Measurements from ENCODE around the gene PCGF5. TPM values are rescaled to one million over a fixed set of nuclear protein-coding genes. Genes with fewer than 3 reads are reported as not detected.

The PCGF5 gene
- total and polyA plus RNA-seq, 8 donors: 10.7 to 78.2 (median 33.8) TPM

DNA sequence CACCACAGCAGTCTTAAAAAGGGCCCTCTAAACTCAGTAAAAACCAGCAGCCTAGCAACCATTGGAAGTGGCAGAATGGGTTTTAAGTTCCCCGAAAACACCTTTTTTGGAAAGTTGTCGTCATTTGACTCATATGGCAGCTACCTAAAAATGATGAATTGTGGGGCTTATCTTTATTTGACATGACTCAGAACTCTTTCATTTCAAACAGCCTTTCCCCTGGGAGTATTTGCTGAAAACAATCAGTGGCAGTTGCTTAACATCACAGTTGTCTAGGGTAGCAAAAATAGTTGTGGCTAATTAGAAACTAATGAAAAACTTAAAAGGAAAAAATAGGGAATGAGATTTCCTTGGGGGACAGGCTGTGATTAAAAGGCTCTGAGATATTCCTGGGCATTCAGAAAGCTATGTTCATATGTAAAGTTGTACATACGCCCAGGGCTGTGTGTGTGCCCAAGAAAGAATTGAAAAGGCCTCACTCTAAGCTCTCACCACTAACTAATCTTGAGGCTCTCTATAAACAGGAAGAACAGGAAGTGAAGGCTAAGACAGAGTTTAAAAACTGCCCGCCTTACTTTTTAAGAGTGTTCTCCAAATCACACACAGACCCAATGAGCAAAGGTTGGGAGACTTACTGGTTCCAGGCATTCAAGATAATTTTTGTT lies 108.0 kb downstream of the PCGF5 start:
- 75 to 91% (median 83%) methylated on average over 4 of the region's 4 CpGs for WGBS, 5 donors
- no peaks in the 10 kb centered on the region for H3K27me3 ChIP-seq
- H3K4me3 ChIP-seq: no peak overlapping the region
- H3K9me3 ChIP-seq: peaks cover 0 to 14% (median 4%) of the 10 kb centered on the region in 4 donors
- no peak for DNase-seq
- H3K27ac ChIP-seq: no peak overlapping the region
- no peaks in the 10 kb centered on the region for H3K36me3 ChIP-seq
- H3K4me1 ChIP-seq: no peaks in the 10 kb centered on the region
- TF ChIP-seq, protein P1, sequence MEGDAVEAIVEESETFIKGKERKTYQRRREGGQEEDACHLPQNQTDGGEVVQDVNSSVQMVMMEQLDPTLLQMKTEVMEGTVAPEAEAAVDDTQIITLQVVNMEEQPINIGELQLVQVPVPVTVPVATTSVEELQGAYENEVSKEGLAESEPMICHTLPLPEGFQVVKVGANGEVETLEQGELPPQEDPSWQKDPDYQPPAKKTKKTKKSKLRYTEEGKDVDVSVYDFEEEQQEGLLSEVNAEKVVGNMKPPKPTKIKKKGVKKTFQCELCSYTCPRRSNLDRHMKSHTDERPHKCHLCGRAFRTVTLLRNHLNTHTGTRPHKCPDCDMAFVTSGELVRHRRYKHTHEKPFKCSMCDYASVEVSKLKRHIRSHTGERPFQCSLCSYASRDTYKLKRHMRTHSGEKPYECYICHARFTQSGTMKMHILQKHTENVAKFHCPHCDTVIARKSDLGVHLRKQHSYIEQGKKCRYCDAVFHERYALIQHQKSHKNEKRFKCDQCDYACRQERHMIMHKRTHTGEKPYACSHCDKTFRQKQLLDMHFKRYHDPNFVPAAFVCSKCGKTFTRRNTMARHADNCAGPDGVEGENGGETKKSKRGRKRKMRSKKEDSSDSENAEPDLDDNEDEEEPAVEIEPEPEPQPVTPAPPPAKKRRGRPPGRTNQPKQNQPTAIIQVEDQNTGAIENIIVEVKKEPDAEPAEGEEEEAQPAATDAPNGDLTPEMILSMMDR (IDR thresholded peaks at IDR 0.05): no peak
- TF ChIP-seq EP300 (IDR thresholded peaks at IDR 0.05): no peak
- intact Hi-C loops (cut with DNase I; ENCODE audit: low total_unique reads): no loop called here

Other genes with a start within 250 kb of the PCGF5 start
- gene HECTD2, start 189.7 kb downstream of the PCGF5 start, total RNA-seq: 10 to 100 TPM in 4 of 5 donors, 1 to 10 TPM in 1; 1.7 to 32.6 (median 20.9) TPM
- 1 to 10 TPM; 2.1 to 6.2 (median 3.4) TPM for gene HECTD2, start 189.7 kb downstream of the PCGF5 start, polyA plus RNA-seq